ENCODE data around the gene TMEM259. TPM values are rescaled to one million over a fixed set of nuclear protein-coding genes. Genes with fewer than 3 reads are reported as not detected.

Gene TMEM259
- total RNA-seq, 4 donors from 2014 or later, result 98.5 to 150 (median 124) TPM

- intact Hi-C loops (cut with DNase I; ENCODE audit: low total_unique reads) (no loop called here), in situ Hi-C loops (cut with MboI; ENCODE audit: low sequenced_read_pairs in 4 of 4) (no loop called here)
- ATAC-seq (no peak), DNase-seq (no peak)
- Histone ChIP-seq H3K4me1 (no peaks in the 10 kb centered on the region), H3K36me3 (peaks cover 2 to 26% of the 10 kb centered on the region in 2 donors), H3K27ac (no peak overlapping the region), H3K9me3 (no peaks in the 10 kb centered on the region), H3K27me3 (no peaks in the 10 kb centered on the region), H3K4me3 (no peak overlapping the region)
- TF ChIP-seq POLR2A (IDR thresholded peaks at IDR 0.05) (no peak), CTCF (IDR thresholded peaks at IDR 0.05 in 4 of 5, conservative IDR thresholded peaks at IDR 0.05 in 1 of 5) (no peak)
Measured at GRCh38 chr19:964761-965694, 55.9 kb downstream of the TMEM259 start.

- intact Hi-C loops (cut with DNase I; ENCODE audit: low total_unique reads), result no loop called here
- no peak overlapping the region for H3K27ac ChIP-seq
- DNase-seq (no peak), ATAC-seq (no peak)
- H3K4me3 ChIP-seq, result no peak overlapping the region
- H3K36me3 ChIP-seq, result peaks cover under 1 to 17% of the 10 kb centered on the region in 2 donors
- no peaks in the 10 kb centered on the region for H3K9me3 ChIP-seq
- H3K4me1 ChIP-seq, result no peaks in the 10 kb centered on the region
- no peak for TF ChIP-seq CTCF (IDR thresholded peaks at IDR 0.05 in 4 of 5, conservative IDR thresholded peaks at IDR 0.05 in 1 of 5)
- no peak for TF ChIP-seq POLR2A (IDR thresholded peaks at IDR 0.05)
- in situ Hi-C loops (cut with MboI; ENCODE audit: low sequenced_read_pairs in 4 of 4), result no loop called here
- H3K27me3 ChIP-seq, result no peaks in the 10 kb centered on the region
Measured at GRCh38 chr19:964116-964520, 56.8 kb downstream of the TMEM259 start.

GRCh38 chr19:963486-963951, 57.4 kb downstream of the TMEM259 start:
- Histone ChIP-seq H3K36me3 (peaks cover 0 to 11% of the 10 kb centered on the region in 2 donors), H3K27me3 (no peaks in the 10 kb centered on the region), H3K27ac (no peak overlapping the region), H3K4me3 (no peak overlapping the region), H3K4me1 (no peaks in the 10 kb centered on the region), H3K9me3 (no peaks in the 10 kb centered on the region)
- no peak for ATAC-seq
- intact Hi-C loops (cut with DNase I; ENCODE audit: low total_unique reads), result no loop called here
- in situ Hi-C loops (cut with MboI; ENCODE audit: low sequenced_read_pairs in 4 of 4), result no loop called here
- no peak for DNase-seq
- no peak for TF ChIP-seq POLR2A (IDR thresholded peaks at IDR 0.05)
- no peak for TF ChIP-seq CTCF (IDR thresholded peaks at IDR 0.05 in 4 of 5, conservative IDR thresholded peaks at IDR 0.05 in 1 of 5)

GRCh38 chr19:962683-963400, 58.1 kb downstream of the TMEM259 start:
- no peak for DNase-seq

More at GRCh38 chr19:962683-963400, 58.1 kb downstream of the TMEM259 start:
- no peak overlapping the region for H3K27ac ChIP-seq
- no peaks in the 10 kb centered on the region for H3K4me1 ChIP-seq
- H3K27me3 ChIP-seq, result no peaks in the 10 kb centered on the region
- ATAC-seq, result no peak
- no peaks in the 10 kb centered on the region for H3K9me3 ChIP-seq
- TF ChIP-seq CTCF (IDR thresholded peaks at IDR 0.05 in 4 of 5, conservative IDR thresholded peaks at IDR 0.05 in 1 of 5) (no peak), POLR2A (IDR thresholded peaks at IDR 0.05) (no peak)
- intact Hi-C loops (cut with DNase I; ENCODE audit: low total_unique reads), result no loop called here
- in situ Hi-C loops (cut with MboI; ENCODE audit: low sequenced_read_pairs in 4 of 4), result no loop called here
- peaks cover 0 to 7% of the 10 kb centered on the region in 2 donors for H3K36me3 ChIP-seq
- no peak overlapping the region for H3K4me3 ChIP-seq

Data from gastrocnemius medialis (tissue), 4 donors.